Stomach (tissue), 9 donors: ENCODE data around the gene P2RX3. TPM values are rescaled to one million over a fixed set of nuclear protein-coding genes. Genes with fewer than 3 reads are reported as not detected.

Experiments
- DNase-seq, 2 donors: peaks; one replicate each; pipeline versions ENCODE4 v3.0.0 to v3.0.0-alpha.2; 2013 to 2019
- H3K27ac ChIP-seq, 5 donors: fragments of 200-600 bp in 4 of 5; sonication (generic) in 4 of 5; one replicate each; pipeline ENCODE4 v1.5.1; 2013 to 2019; ENCODE audit warnings: mild to moderate bottlenecking in 1 of 5, moderate library complexity in 1 of 5
- H3K27me3 ChIP-seq, 3 donors: fragments of 200-600 bp; sonication (generic); one replicate each; pipeline ENCODE4 v1.5.1; 2017 to 2019; ENCODE audit warnings: mixed run types in 1 of 3
- H3K36me3 ChIP-seq, 4 donors: fragments of 200-600 bp; sonication (generic); 1 replicate in 3 of 4; 2 replicates in 1 of 4; pipeline ENCODE4 v1.5.1; 2016 to 2019
- H3K4me1 ChIP-seq, 4 donors: fragments of 200-600 bp; sonication (generic); one replicate each; pipeline ENCODE4 v1.5.1; 2016 to 2019
- H3K4me3 ChIP-seq, 4 donors: fragments of 200-600 bp; sonication (generic) in 3 of 4; one replicate each; pipeline ENCODE4 v1.5.1; 2016 to 2019; ENCODE audit warnings: mild to moderate bottlenecking in 1 of 4
- H3K9me3 ChIP-seq, 4 donors: fragments of 200-600 bp; sonication (generic); one replicate each; pipeline ENCODE4 v1.5.1; 2016 to 2019
- EP300 ChIP-seq: sonication (generic); formaldehyde crosslinking; IDR thresholded peaks from one replicate; pipeline ENCODE4 v1.6.1; 2017; ENCODE audit warnings: antibody characterized with exemption
- POLR2A ChIP-seq, 4 donors: fragments of 450-650 bp; IDR thresholded peaks; one replicate each; pipeline ENCODE4 v1.6.1; 2016; ENCODE audit warnings: antibody characterized with exemption in 4 of 4, control low read depth in 2 of 4, mild to moderate bottlenecking in 1 of 4, moderate library complexity in 1 of 4
- POLR2AphosphoS5 ChIP-seq, 3 donors: sonication (generic); formaldehyde crosslinking; IDR thresholded peaks; one replicate each; pipeline ENCODE4 v1.6.1; 2016; ENCODE audit warnings: antibody characterized with exemption in 3 of 3
- WGBS, 5 donors: extraction: QIAGEN DNeasy Blood & Tissue Kit in 3 of 5; methylation state at CpG; one replicate each; pipeline versions ENCODE4 v1.1.5 to v1.1.7; 2013 to 2018; 5-methylcytosine and 5-hydroxymethylcytosine counted together
- intact Hi-C: fragments of 100-400 bp; cut with DNase I; formaldehyde crosslinking; loops from one replicate; pipeline ENCODE4 v1.15.1; 2023; ENCODE audit warnings: low total_unique reads
- polyA plus RNA-seq, 3 donors: library from polyadenylated mRNA; stranded (reverse); fragments of 200-250 nt; gene quantifications; one replicate each; pipeline ENCODE4 v1.2.3, GENCODE V29; 2013
- total RNA-seq, 5 donors: library from RNA; depleted of rRNA; stranded (reverse); fragments of >200 nt; gene quantifications; one replicate each; pipeline versions ENCODE4 v1.1.0 to v1.2.3, GENCODE V29; 2014 to 2016
- TF ChIP-seq, protein P1 (sequence below), 7 experiments: fragments of 450-650 bp in 4 of 7; fragments of 200-600 bp in 3 of 7; sonication (generic) in 3 of 7; IDR thresholded peaks; one replicate each; pipeline ENCODE4 v1.5.1; 2016 to 2019; ENCODE audit warnings: antibody characterized with exemption in 7 of 7, control low read depth in 2 of 7, mild to moderate bottlenecking in 1 of 7
- donor health status: healthy with polysubstance abuse.
- donor health status: Bipolar disorder and iron deficiency.
- donor health status: healthy.

P2RX3 gene
- total and polyA plus RNA-seq, 8 donors, result 0.18 to 1.7 TPM; not detected in 6

DNA sequence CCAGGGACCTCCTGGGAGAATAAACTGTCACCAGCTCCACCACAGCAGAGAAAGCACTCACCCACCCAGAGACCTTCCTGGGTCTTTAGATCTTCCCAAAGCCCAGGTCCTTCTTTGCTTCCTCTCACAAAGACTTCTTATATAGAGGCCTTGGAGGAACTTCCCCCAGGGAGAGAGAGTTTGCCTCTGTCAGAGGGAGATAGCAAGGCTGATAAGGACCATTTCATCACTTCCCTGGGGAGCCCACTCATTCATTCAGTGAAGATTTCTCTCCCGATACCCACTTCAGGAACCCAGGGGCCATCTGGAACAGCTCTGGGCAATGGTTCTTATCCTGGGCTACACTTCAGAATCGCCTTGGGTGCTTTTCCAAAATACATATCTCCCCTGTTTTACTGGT is 52.4 kb downstream of the P2RX3 start, which contains the start of gene PRG2:
TSS of gene PRG2 (minus strand) at position 116 of the 400 bp plus-strand sequence. CDS start 706 bp downstream, outside the sequence.
- WGBS, 5 donors, result 60 to 83% (median 68%) methylated on average over 2 of the region's 2 CpGs
- Histone ChIP-seq H3K9me3 (no peaks in the 10 kb centered on the region), H3K4me3 (no peak within 1 kb of the TSS), H3K27me3 (peaks cover 0 to 5% (median 0%) of the 10 kb centered on the region in 3 donors), H3K4me1 (no peaks in the 10 kb centered on the region), H3K36me3 (no peaks in the 10 kb centered on the region), H3K27ac (no peak within 1 kb of the TSS)
- no peak for TF ChIP-seq POLR2A (IDR thresholded peaks at IDR 0.05)
- no peak for TF ChIP-seq POLR2AphosphoS5 (IDR thresholded peaks at IDR 0.05)
- TF ChIP-seq EP300, result no peak
- TF ChIP-seq, protein P1, sequence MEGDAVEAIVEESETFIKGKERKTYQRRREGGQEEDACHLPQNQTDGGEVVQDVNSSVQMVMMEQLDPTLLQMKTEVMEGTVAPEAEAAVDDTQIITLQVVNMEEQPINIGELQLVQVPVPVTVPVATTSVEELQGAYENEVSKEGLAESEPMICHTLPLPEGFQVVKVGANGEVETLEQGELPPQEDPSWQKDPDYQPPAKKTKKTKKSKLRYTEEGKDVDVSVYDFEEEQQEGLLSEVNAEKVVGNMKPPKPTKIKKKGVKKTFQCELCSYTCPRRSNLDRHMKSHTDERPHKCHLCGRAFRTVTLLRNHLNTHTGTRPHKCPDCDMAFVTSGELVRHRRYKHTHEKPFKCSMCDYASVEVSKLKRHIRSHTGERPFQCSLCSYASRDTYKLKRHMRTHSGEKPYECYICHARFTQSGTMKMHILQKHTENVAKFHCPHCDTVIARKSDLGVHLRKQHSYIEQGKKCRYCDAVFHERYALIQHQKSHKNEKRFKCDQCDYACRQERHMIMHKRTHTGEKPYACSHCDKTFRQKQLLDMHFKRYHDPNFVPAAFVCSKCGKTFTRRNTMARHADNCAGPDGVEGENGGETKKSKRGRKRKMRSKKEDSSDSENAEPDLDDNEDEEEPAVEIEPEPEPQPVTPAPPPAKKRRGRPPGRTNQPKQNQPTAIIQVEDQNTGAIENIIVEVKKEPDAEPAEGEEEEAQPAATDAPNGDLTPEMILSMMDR (IDR thresholded peaks at IDR 0.05), result no peak
- DNase-seq, result no peak
- intact Hi-C loops, result no loop called here

DNA sequence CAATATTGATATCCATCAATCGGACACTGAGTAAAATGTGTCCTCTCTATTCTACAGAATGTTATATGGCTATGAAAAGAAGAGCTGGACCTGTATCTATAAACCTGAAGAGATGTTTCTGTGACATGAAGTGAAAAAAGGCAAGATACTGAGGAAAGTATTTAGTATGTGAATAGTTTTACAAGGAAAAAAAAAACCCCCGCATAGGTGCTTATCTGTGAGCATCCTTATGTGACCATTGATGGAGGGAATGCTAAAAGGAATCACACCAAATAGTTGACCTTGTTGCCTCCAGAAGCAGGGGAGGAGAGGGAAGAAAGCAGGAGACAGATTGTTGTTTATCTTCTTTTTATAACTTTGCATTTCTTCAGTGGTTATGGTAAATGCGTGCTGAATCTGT is 53.0 kb downstream of the P2RX3 start:
- Histone ChIP-seq H3K4me3 (no peak overlapping the region), H3K27me3 (peaks cover 0 to 5% (median 0%) of the 10 kb centered on the region in 3 donors), H3K36me3 (no peaks in the 10 kb centered on the region), H3K9me3 (no peaks in the 10 kb centered on the region), H3K27ac (no peak overlapping the region), H3K4me1 (no peaks in the 10 kb centered on the region)
- WGBS, 5 donors, result 87 to 94% (median 93%) methylated on average over 3 of the region's 3 CpGs
- no peak for DNase-seq
- intact Hi-C loops, result no loop called here
- TF ChIP-seq, protein P1 (IDR thresholded peaks at IDR 0.05), result no peak
- no peak for TF ChIP-seq POLR2A (IDR thresholded peaks at IDR 0.05)

DNA sequence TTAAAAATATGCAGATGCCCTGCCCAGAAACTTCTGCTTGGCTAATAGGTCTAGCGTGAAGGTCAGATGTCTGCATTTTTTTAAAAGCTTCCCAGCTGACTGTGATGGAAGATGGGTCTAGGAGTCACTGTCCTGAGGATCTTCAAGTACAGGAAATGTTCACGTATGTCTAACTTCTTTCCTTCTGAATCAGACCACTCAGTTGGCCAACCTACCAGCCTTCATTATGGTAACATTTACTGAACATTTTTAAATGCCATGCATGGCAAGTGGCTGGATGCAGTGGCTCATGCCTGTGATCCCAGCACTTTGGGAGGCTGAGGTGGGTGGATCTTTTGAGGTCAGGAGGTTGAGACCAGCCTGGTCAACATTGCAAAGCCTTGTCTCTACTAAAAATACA is 53.4 kb downstream of the P2RX3 start:
- no peaks in the 10 kb centered on the region for H3K9me3 ChIP-seq
- intact Hi-C loops, result no loop called here
- no peak for DNase-seq
- no peaks in the 10 kb centered on the region for H3K4me1 ChIP-seq
- no peak overlapping the region for H3K4me3 ChIP-seq
- H3K27ac ChIP-seq, result no peak overlapping the region
- 57 to 79% (median 71%) methylated on average over 2 of the region's 2 CpGs for WGBS, 5 donors
- peaks cover 0 to 5% (median 0%) of the 10 kb centered on the region in 3 donors for H3K27me3 ChIP-seq
- TF ChIP-seq EP300, result no peak
- TF ChIP-seq POLR2A (IDR thresholded peaks at IDR 0.05), result no peak
- no peak for TF ChIP-seq POLR2AphosphoS5 (IDR thresholded peaks at IDR 0.05)
- TF ChIP-seq, protein P1 (IDR thresholded peaks at IDR 0.05), result no peak
- no peaks in the 10 kb centered on the region for H3K36me3 ChIP-seq

DNA sequence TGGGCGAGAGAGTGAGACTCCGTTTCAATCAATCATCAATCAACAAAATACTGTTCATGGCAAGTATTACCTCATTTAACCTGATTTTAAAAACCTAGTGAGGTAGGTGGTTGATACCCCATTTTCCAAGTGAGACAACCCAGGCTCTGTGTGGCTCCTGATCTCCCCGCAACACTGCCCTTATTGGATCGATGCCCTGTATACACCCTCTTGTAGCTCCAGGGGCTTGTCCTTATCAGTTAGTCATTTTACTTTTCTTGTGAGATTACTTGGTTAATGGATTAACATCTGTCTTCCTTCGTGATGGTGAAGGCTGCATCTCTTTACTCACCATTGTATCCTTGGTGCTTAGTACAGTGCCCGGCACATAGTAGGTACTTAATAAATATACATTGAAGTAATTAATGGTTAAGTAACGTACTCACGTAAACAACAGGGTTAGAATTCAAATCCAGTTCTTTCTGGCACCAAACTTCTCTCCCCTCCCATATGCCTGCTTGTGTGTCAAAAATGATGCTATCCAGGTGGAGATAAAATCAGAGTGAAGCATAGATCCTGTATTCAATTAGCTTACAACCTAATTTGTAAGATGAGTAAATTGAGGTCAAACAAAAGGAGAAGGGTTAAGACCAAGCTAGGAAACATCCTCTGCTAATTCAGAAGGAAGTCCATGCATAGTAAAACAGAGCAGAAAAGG is 54.1 kb downstream of the P2RX3 start:
- intact Hi-C loops, result no loop called here

More for the DNA sequence above, 54.1 kb downstream of the P2RX3 start:
- no peaks in the 10 kb centered on the region for H3K9me3 ChIP-seq
- TF ChIP-seq EP300 (no peak), POLR2A (IDR thresholded peaks at IDR 0.05) (no peak), POLR2AphosphoS5 (IDR thresholded peaks at IDR 0.05) (no peak)
- TF ChIP-seq, protein P1 (IDR thresholded peaks at IDR 0.05), result no peak
- no peaks in the 10 kb centered on the region for H3K36me3 ChIP-seq
- DNase-seq, result no peak
- no peak overlapping the region for H3K4me3 ChIP-seq
- H3K4me1 ChIP-seq, result no peaks in the 10 kb centered on the region
- peaks cover 0 to 5% (median 0%) of the 10 kb centered on the region in 3 donors for H3K27me3 ChIP-seq
- WGBS, 5 donors, result 73 to 86% (median 77%) methylated on average over 8 of the region's 8 CpGs
- H3K27ac ChIP-seq, result no peak overlapping the region
